UCSD-AML1 (cell line): ENCODE measurements around the gene GPHB5.
"Not testable (repeated sequence)": the region's sequence is repeated elsewhere in the genome, so short reads cannot be mapped to it uniquely, and the experiment has no call there.

Experiments used
- DNase-seq: peaks from one replicate; lab custom pipeline; 2025; ENCODE audit not compliant: unreplicated experiment; lab: John Stamatoyannopoulos, UW

GPHB5 gene

DNA sequence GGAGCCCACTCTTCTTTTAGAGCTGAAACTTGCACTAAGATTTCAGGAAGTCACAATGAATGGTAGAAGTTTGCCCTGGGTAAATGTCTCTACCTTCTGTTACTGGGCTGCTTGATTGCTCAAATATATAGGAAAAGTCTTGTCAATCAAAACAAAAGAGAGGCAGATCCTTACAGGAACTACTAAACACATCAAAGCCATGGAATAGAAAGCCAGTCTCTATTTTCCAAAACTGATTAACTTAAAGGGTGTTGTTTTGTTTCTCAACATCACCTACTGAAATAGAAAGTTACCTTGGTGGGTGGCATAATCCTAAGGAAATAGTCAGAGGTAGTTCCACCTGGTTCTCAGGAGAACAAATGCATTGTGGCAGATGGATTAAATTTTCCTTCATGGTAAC is at the start of gene GPHB5:
Gene GPHB5 (minus strand): TSS at position 101 of the 400 bp plus-strand sequence. CDS start 1,086 bp downstream, outside the sequence.
- DNase-seq: no peak

DNA sequence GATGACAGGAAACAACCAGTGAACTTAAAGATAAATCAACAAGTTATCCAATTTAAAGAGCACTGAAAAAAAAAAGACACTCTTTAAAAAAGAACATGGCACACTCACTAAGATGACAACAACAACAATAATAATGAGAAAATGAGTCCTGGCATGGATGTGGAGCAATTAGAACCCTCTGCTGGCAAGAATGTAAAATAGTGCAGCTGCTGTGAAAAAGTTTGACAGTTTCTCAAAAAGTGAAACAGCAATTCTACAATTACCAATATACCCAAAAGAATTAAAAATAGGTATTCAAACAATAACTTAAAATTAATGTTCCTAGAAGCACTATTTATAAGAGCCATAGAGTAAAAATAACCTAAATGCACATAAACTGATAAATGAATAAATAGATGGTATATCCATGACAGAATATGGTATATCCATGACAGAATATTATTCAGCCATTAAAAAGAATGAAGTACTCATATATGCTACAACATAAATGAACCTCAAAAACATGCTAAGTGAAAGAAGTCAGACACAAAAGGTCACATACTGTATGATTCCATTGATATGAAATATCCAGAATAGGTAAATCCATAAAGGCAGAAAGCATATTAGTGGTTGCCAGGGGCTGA is 49.1 kb upstream of the GPHB5 start:
- no peak for DNase-seq

DNA sequence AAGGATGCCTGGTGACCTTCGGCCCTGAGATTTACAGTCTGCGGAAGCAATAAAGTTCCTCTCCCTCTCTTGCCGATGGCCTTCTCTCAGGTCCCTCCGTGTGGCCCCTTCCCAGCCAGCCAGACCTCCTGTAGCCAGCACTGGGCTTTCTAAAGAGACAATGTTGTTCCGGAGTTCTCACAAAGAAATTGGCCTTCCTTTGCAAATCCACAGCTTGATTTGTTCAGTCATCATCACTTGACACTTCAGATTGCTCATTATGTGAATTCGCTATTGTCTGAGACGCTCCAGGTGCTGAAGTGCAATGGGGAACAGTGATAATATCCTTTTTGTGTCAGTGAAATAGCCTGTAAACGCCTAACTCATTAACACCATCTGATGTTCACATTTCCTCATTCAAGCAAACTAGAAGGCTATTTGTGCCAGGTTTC is 43.7 kb upstream of the GPHB5 start:
- DNase-seq: no peak

DNA sequence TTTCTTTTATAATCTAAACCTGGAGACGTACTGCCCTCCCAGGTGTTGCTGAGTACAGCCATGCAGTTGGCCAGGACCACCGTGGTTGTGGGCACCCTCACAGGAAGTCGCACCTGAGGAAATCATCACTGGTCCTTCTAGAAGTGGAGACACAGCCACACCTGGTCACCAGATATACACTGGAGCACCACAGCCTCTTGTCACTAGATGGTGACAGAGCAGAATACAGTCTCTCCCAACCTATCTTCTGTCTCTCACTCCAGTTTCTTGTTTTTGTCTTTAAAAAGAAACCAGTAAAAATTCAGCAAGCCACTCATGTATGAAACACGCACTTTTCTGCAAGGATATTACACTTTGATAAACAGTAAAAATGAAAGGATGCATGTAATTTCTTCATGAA is 43.1 kb upstream of the GPHB5 start:
- DNase-seq: no peak

DNA sequence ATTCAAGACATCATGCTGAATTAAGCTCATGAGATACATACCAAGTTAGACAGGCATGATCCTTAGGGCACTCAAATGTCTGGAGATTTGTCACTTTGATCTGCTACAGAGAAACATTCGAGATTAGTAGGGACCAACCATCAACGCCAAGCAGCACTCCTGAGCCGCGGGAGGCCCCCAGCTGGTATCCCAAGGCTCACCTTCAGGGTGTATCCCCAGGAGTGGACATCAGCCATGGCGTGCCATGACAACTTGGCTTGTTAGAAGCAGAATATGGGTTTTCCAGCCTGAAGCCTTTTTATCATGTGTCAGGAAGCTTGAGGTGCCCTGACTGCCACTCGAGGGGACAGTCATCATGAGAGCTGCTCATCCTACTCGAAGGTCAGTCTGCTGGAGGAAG is 39.1 kb upstream of the GPHB5 start:
- DNase-seq: no peak

GRCh38 chr14:63345826-63346225 is 27.1 kb upstream of the GPHB5 start:
- no peak for DNase-seq

GRCh38 chr14:63344336-63344735 is 25.6 kb upstream of the GPHB5 start:
- DNase-seq: no peak

- DNase-seq: no peak
Measured at GRCh38 chr14:63343878-63344277, 25.1 kb upstream of the GPHB5 start.

DNA sequence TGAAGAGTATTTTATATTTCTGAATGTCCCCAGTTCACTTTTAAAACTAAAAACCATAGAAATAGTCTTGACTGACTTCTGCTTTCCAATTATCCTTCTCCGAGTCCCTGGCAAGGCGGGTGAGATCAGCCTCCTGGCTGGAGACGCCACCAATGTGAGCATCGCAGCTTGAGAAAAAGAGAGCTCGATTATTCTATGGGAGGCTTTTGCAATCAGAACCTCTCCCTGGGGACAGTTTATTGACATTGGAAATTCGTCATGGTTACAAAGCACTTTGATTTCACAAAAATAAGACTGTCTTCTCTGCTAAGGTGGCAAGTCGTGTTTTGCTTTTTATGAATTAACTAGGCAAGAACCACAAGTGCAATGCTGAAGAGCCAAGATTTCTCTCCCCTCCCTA is 23.6 kb upstream of the GPHB5 start:
- no peak for DNase-seq

GRCh38 chr14:63328787-63329737 is 10.3 kb upstream of the GPHB5 start:
- no peak for DNase-seq

DNA sequence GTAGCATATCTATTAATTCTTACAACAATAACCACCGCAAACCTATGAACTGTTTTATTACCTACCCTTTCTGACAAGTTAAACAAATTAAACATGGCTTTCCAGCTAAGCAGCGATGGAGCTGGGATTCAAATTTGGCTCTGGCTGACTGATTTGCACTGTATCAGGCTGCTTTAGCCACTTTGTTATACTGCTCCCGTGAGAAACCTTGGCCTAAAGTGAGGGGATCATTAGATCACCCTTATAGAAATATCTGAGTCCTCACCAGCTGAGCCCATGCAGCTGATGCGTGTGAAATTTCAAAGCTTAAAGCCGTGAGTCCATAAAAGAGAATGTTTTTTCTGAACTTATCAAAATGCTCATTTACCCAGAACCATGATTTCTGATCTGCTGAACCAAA is 8.1 kb upstream of the GPHB5 start:
- no peak for DNase-seq

GRCh38 chr14:63322897-63323573 is 4.3 kb upstream of the GPHB5 start:
- no peak for DNase-seq

DNA sequence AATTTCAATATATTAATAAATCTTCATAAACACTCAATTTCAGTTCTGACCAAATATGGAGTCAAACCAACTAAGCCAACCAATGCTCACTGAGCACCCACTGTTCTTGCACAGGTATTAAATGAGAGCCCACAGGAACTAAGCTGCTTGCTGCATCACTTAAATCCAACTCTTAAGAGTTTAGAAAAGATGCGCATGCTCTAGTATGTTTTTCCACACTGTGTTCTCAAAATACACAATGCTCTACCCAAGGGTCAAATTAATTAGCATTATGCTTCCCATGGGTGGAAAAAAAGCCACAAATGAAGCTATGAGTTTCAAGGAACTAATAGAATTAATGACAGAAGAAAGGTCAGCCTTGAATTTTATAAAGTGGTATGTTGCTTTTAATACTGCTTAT is 3.7 kb upstream of the GPHB5 start:
- DNase-seq: no peak

DNA sequence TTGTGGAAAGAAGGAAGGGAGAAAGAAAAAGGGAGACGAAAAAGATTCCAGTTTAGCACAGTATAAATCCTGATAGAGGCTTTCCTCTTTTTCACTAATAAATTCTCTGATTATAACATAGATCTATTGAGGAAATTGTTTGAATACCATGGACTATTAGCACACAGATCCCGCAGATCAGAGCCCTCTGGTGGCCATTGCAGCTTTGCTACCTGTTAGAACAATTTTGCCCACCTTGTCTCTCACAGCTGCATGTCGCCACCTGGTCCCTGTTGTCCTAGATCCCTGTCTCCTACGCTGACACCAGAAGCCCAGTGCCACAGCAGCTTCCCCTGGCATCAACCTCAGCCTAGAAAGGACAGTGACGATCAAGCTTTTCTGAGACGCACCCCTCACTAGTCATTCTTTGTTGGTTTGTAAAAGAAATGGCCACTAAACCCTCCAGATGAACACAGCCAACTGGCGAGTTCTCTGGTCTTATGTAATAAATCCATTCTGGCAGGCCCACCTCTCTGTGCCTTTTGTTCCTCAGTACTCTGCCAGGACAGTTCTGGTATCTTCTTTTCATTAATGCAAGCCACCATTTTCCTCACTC is 9.9 kb downstream of the GPHB5 start:
- DNase-seq: peak; percentile 12

DNA sequence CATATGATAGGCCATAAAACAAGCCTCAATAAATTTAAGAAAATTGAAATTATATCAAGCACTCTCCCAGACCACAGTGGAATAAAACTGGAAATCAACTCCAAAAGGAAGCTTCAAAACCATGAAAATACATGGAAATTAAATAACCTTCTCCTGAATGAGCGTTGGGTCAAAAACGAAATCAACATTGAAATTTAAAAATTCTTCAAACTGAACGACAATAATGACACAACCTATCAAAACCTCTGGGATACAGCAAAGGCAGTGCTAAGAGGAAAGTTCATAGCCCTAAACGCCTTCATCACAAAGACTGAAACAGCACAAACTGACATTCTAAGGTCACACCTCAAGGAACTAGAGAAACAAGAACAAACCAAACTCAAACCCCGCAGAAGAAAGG is 14.3 kb downstream of the GPHB5 start:
- not testable (repeated sequence) for DNase-seq

DNA sequence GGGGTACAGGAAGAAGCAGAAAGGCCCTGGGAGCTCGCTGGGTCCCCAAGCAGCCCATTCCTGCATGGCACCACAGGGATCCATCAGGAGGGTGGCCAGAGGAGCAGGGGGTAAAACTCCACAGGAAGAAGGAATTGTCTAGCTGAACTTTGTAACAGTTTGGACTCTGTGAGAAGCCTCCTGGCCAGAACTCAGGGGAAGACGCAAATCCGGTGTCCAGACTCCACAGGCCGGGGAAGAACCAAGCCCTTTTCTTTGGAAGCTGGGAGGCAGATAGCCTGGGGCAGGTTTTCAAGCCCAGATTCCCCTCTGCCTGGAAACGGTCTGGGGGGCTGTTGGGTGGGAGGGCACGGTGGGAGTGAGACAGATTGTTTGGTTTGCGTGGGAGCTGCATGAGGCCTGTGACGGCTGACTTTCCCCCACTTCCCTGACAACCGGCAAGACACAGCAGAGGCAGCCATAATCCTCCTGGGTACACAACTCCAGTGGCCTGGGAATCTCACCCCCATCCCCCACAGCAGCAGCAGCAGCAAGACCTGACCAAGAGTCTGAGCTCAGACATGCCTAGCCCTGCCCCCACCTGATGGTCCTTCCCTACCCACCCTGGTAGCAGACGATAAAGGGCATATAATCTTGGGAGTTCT is 16.7 kb downstream of the GPHB5 start:
- DNase-seq: no peak

DNA sequence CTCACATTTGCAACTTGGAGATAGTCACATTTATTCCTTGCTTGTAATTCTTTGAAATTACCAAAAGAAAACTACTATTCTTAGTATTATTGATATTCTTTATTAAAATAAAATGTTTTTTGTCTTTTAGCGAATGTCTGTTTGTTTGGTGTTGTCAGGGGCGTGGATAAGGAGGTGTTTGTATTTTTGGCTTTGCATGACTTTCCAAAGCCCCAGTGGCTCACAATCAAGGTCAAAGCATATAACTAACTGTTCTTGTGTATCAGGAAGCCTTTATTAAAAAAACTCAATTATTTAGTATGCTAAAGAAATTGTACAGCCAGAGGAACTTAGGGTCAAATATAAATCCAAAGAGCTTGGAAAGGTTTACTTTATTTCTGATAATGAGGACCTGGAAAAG is 17.9 kb downstream of the GPHB5 start:
- DNase-seq: no peak

DNA sequence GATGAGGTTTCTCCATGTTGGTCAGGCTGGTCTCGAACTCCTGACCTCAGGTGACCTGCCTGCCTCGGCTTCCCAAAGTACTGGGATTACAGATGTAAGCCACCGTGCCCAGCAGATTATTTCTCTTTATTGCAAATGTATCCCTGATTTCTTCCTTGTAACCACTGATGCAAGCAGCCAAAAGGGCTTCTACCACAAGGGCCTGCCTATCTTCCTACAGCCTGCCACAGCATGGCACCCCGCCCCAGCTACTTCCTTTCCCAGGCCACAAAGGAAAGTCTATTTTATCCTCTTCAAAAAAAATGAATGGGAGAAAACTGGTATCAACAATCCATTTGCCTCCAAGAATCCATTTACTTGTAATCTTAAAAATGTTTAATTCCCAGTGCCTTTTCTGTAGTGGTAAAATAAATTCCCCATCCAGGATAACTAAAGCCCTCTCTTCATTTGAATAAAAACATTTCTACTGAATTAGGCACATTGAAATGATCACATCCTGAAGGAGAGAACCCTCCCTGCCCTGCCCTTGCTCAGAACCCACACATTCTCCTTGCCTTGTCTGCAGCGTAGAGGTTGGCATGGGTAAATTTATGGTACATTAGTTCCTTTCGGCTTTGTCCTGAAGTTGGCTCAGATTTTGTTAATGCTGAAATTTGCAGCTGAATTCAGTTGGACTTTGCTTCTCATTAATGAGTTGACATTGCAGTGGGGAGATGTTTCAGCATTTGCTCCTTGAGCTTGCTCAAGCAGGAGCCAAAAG is 19.2 kb downstream of the GPHB5 start:
- DNase-seq: peak; percentile 17

- DNase-seq: no peak
Measured at GRCh38 chr14:63297372-63298063, 21.2 kb downstream of the GPHB5 start.
